HepG2 (cell line): ENCODE data around the gene MBNL3. TPM values are rescaled to one million over a fixed set of nuclear protein-coding genes. Genes with fewer than 3 reads are reported as not detected.

Experiments used
- CEBPG ChIP-seq: IDR thresholded peaks from 2 replicates; pipeline ENCODE4 v1.6.1; 2016
- DRAP1 ChIP-seq: IDR thresholded peaks from 2 replicates; pipeline ENCODE4 v1.6.1; 2016; ENCODE audit warnings: missing genetic modification reagents, missing compliant biosample characterization
- FOXO1 ChIP-seq: sonication (generic); formaldehyde crosslinking; IDR thresholded peaks from 2 replicates; pipeline ENCODE4 v1.4.0; 2020; ENCODE audit warnings: missing genetic modification reagents
- FOXP1 ChIP-seq, 2 experiments: fragments of 450-650 bp in 1 of 2; IDR thresholded peaks; 2 replicates each; pipeline ENCODE4 v1.6.1; 2017 to 2018; ENCODE audit warnings: antibody characterized with exemption in 1 of 2
- GATAD2A ChIP-seq: IDR thresholded peaks from 2 replicates; pipeline ENCODE4 v1.6.1; 2016
- HHEX ChIP-seq: IDR thresholded peaks from 2 replicates; pipeline ENCODE4 v1.6.1; 2016; ENCODE audit warnings: control low read depth
- MED1 ChIP-seq: sonication (generic); formaldehyde crosslinking; IDR thresholded peaks from 2 replicates; pipeline ENCODE4 v1.4.0; 2020; ENCODE audit warnings: missing genetic modification reagents
- MIXL1 ChIP-seq: IDR thresholded peaks from 2 replicates; pipeline ENCODE4 v1.6.1; 2016
- MZF1 ChIP-seq: sonication (generic); formaldehyde crosslinking; IDR thresholded peaks from 2 replicates; pipeline ENCODE4 v1.8.1; 2023; ENCODE audit warnings: mild to moderate bottlenecking, missing genetic modification reagents, borderline replicate concordance
- NCOR1 ChIP-seq: fragments of 200-600 bp; sonication (generic); IDR thresholded peaks from 2 replicates; pipeline ENCODE4 v1.7.0; 2017; ENCODE audit warnings: antibody characterized with exemption, low read length, borderline replicate concordance
- NFYC ChIP-seq: IDR thresholded peaks from 2 replicates; pipeline ENCODE4 v1.6.1; 2016; ENCODE audit warnings: missing genetic modification reagents, missing compliant biosample characterization
- NR2F6 ChIP-seq, 2 experiments: IDR thresholded peaks; 2 replicates each; pipeline ENCODE4 v1.6.1; 2016; ENCODE audit warnings: antibody characterized with exemption in 1 of 2, mild to moderate bottlenecking in 1 of 2
- PAXIP1 ChIP-seq: sonication (generic); formaldehyde crosslinking; conservative IDR thresholded peaks from 2 replicates; pipeline ENCODE4 v1.4.0; 2020; ENCODE audit warnings: mild to moderate bottlenecking, missing genetic modification reagents, moderate library complexity
- POLR2G ChIP-seq: fragments of 200-400 bp; formaldehyde crosslinking; IDR thresholded peaks from 2 replicates; pipeline ENCODE4 v1.6.1; 2018; ENCODE audit warnings: mild to moderate bottlenecking, low read depth, low read length, moderate library complexity
- RARA ChIP-seq: IDR thresholded peaks from 2 replicates; pipeline ENCODE4 v1.6.1; 2016; ENCODE audit warnings: missing genetic modification reagents, missing compliant biosample characterization
- RBFOX2 ChIP-seq: fragments of 200-400 bp; formaldehyde crosslinking; IDR thresholded peaks from 2 replicates; pipeline ENCODE4 v1.6.1; 2017; ENCODE audit warnings: low read depth, mild to moderate bottlenecking, low read length
- SKI ChIP-seq: fragments of 450-650 bp; IDR thresholded peaks from one replicate; pipeline ENCODE4 v1.6.1; 2018; ENCODE audit warnings: mild to moderate bottlenecking; ENCODE audit not compliant: partially characterized antibody
- SOX5 ChIP-seq: IDR thresholded peaks from 2 replicates; pipeline ENCODE4 v1.6.1; 2016; ENCODE audit warnings: borderline replicate concordance
- STAG1 ChIP-seq: sonication (generic); formaldehyde crosslinking; IDR thresholded peaks from 2 replicates; pipeline ENCODE4 v1.4.0; 2020; ENCODE audit warnings: missing genetic modification reagents
- TBL1XR1 ChIP-seq: fragments of 150-350 bp; IDR thresholded peaks from 2 replicates; pipeline ENCODE4 v1.6.1; 2014; ENCODE audit warnings: borderline replicate concordance, low read length; ENCODE audit not compliant: partially characterized antibody
- THRA ChIP-seq: sonication (generic); formaldehyde crosslinking; IDR thresholded peaks from 2 replicates; pipeline ENCODE4 v1.4.0; 2020; ENCODE audit warnings: missing genetic modification reagents, borderline replicate concordance
- ZNF317 ChIP-seq: sonication (generic); formaldehyde crosslinking; IDR thresholded peaks from 2 replicates; pipeline ENCODE4 v1.5.0; 2020; ENCODE audit warnings: mild to moderate bottlenecking, missing genetic modification reagents
- ZNF629 ChIP-seq: sonication (generic); formaldehyde crosslinking; conservative IDR thresholded peaks from 2 replicates; pipeline ENCODE4 v1.5.0; 2020; ENCODE audit warnings: missing genetic modification reagents
- ZNF710 ChIP-seq: sonication (generic); formaldehyde crosslinking; IDR thresholded peaks from 2 replicates; pipeline ENCODE4 v1.5.0; 2020; ENCODE audit warnings: mild to moderate bottlenecking, missing genetic modification reagents, borderline replicate concordance
- ZNF816 ChIP-seq: sonication (generic); formaldehyde crosslinking; IDR thresholded peaks from 2 replicates; pipeline ENCODE4 v1.8.0; 2022; ENCODE audit warnings: missing genetic modification reagents, mild to moderate bottlenecking, borderline replicate concordance
- polyA plus RNA-seq, 8 experiments: library from polyadenylated mRNA; depleted of rRNA in 3 of 8; stranded (reverse) in 7 of 8; unstranded in 1 of 8; fragments of >200 nt; fragmentation: Illumina TruSeq in 4 of 8; extraction: Trizol in 4 of 8; gene quantifications; 2 replicates each; pipeline versions ENCODE4 v1.2.1 to v1.2.3, GENCODE V29; 2011 to 2016; ENCODE audit warnings: low read depth in 4 of 8, missing spikeins in 1 of 8, mixed read lengths in 1 of 8; ENCODE audit not compliant: insufficient read depth in 1 of 8
- total RNA-seq, 5 experiments: library from RNA; depleted of rRNA; stranded (reverse); fragments of >200 nt; fragmentation: Illumina TruSeq; extraction: Trizol; gene quantifications; 2 replicates each; pipeline ENCODE4 v1.2.3, GENCODE V29; 2016; ENCODE audit warnings: low read depth in 1 of 5

The MBNL3 gene
- total and polyA plus RNA-seq, 2 of the 13 experiments (the other 11 are each of a cell fraction or from before 2014, with no cell fraction given) = 155 to 257 TPM

GRCh38 chrX:132411310-132411977, 77.4 kb downstream of the MBNL3 start (continued):
- TF ChIP-seq POLR2G (peak; percentile 41), MIXL1 (peak; percentile 72), NCOR1 (peak; percentile 29; the same call in 1 of the 2 replicates), HHEX (0 out of 2 replicates have a peak, but pooled peaks have one; percentile 25), ZNF710 (CRISPR knock-in tag) (peak; percentile 58; the same call in 1 of the 2 replicates), RARA (CRISPR knock-in tag) (peak; percentile 61), RBFOX2 (peak; percentile 63; the same call in 1 of the 2 replicates), PAXIP1 (CRISPR knock-in tag) (peak; percentile 73), ZNF629 (CRISPR knock-in tag) (peak; percentile 43; the same call in 1 of the 2 replicates), THRA (peak; percentile 28; the same call in 1 of the 2 replicates), FOXP1 (IDR thresholded peaks at IDR 0.05) (no peak), FOXP1 (CRISPR knock-in tag; IDR thresholded peaks at IDR 0.05) (peak; percentile 74), MED1 (CRISPR knock-in tag) (peak; percentile 78), NFYC (CRISPR knock-in tag) (no peak), SKI (peak; percentile 45), NR2F6 (IDR thresholded peaks at IDR 0.05) (peak; percentile 33; the same call in 1 of the 2 replicates), NR2F6 (CRISPR knock-in tag; IDR thresholded peaks at IDR 0.05) (peak; percentile 19; the same call in 1 of the 2 replicates), CEBPG (CRISPR knock-in tag) (0 out of 2 replicates have a peak, but pooled peaks have one; percentile 12), TBL1XR1 (no peak), GATAD2A (peak; percentile 54), ZNF816 (CRISPR knock-in tag) (0 out of 2 replicates have a peak, but pooled peaks have one; percentile 43), ZNF317 (no peak), MZF1 (CRISPR knock-in tag) (no peak), DRAP1 (peak; percentile 31; the same call in 1 of the 2 replicates), SOX5 (CRISPR knock-in tag) (peak; percentile 77), FOXO1 (CRISPR knock-in tag) (peak; percentile 23; the same call in 1 of the 2 replicates), STAG1 (CRISPR knock-in tag) (no peak)
